GM21367 (cell line): Measurements from ENCODE around the gene BUB3.

Experiments used
- ATAC-seq: cut with Tn5 transposase; IDR thresholded peaks from one replicate; pipeline ENCODE4 v1.9.1; 2021; ENCODE audit not compliant: unreplicated experiment

The BUB3 gene

GRCh38 chr10:123140983-123141390 lies 13.2 kb upstream of the BUB3 start:
- no peak for ATAC-seq

DNA sequence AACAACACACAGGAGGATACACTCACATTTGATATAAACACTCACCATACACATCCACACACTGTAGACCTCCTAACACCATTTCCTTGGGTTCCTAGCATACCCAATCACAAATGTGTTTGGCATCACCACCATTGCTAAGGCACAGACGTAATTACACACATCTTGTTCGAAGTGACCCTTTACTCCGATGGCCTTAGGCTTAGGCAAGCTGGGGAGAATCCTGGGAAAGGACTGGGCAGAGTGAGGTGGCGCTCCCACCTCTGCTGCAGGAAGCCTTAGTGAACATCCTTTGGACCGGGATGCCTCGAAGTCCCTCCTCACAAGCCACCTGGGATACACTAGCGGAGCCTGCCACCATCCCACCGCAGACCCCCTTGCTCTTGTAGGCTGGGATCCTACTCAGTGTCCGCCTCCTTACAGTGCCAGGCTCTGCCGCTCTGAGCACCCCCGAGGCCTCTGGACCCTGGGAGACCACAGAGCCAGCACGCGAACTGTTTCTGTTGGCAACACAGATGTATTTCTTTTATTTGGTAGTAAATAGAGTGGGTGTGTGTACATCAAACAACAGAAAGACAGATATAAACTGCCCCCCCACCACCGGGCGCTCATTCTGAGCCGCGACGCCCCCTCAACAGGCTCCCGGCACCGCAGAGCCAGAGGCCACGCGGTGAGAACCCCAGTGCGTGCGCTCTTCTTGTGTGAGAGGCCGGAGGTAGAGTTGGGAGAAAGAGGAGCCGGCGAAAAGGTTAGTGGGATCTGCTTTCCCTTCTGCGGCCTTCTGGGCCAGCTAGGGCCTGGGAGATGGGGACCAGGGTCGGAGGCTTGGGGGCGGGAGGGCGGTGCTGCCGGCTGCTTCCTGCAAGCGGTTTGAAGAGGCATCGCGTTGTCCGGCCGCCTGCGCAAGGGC lies 12.2 kb upstream of the BUB3 start:
- ATAC-seq = no peak

GRCh38 chr10:123142701-123143161 lies 11.5 kb upstream of the BUB3 start:
- ATAC-seq = no peak

GRCh38 chr10:123143162-123143824 lies 10.9 kb upstream of the BUB3 start:
- no peak for ATAC-seq

DNA sequence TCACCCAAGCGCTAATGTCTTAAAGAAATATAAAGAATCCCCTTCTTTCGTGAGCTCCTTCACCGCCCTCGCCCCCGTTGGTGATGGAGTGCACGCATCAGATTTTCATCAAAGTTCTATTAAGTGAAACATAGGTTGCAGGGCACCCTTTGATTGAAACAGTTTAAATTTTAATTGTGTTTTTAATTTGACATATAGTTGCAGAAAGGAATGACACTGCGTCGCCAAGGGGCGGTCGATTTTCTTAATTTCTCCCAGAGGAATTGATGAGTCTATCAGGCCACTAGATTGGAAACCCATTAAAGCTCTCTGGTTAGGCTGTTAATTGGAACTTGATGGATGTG lies 10.4 kb upstream of the BUB3 start:
- no peak for ATAC-seq

- no peak for ATAC-seq
Observed at GRCh38 chr10:123144697-123145541, 9.3 kb upstream of the BUB3 start.

- no peak for ATAC-seq
Observed at GRCh38 chr10:123145542-123146012, 8.6 kb upstream of the BUB3 start.

DNA sequence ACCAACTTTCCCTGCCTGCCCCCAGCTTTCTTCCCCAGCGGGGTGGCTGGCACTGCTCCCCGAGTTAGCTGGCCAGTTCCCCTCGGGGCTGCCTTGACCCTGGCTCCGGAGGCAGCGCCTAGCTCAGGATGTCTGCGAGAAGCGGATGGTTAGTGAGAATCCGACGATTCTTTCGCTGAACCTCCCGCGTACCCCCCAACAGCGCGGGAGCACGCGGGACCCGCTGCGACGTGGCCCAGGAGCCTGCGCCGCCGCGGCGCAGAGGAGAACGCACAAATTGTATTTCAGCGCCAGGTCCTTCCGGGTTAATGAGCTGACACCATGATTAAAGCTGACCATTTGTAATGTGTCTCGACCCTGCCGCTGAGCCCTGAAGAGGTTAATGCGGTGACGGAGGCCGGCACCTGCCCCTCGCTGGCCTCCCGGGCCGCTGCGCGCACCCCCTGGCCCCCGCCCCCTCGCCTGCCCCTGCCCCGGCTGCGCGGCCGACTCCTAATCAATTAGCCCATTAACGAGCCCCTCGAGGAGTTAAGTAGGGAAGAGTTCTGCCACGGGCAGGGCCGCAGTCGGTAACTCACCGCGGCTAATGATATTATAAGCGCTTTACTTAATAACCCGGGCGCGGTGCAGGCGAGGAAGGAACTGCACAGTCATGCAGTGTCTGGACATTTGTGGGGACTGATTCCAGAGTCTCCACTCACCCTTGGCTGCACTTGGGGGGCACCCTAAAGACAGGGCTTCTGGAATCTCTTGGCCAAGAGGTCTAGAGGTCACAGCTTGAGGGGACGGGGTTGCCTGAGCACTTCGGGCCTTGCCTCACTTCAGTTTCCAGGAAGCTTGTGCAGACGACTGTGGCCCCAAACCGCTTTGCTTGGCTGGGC lies 7.9 kb upstream of the BUB3 start:
- no peak for ATAC-seq

DNA sequence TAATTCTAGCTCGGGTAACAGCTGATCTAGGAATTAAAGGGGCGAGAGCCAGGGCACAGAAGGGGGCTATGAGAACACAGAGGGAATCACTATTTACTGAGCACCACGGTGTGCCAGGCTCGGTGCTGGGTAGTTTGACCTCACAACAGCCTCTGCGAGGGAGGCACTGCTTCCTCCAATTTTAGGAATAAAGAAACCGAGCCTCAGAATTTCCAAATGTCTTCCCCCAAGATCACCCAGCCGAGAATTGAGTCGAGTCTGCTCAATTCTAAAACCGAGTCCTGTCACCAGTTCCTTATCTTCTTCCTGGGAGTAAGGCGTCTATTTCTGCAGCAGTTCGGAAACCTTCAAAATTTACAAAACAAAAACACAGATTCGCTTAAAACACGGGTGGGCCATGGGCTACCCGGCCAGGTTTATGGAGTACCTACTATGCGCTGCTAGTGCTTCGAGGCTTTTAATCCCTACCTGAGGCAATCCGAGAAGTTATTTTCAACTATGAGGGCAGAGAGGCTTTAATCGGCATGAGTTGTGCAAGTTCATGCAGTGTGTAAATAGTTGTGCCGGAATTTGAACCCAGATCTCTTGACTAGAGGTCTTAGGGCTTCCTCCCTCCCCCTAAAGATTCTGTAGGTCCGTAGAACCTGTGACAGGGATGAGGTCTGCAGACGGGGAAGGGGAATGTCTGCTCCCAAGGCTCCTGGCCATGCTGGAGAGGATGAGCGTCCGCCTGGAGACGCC lies 7.1 kb upstream of the BUB3 start:
- ATAC-seq = no peak

DNA sequence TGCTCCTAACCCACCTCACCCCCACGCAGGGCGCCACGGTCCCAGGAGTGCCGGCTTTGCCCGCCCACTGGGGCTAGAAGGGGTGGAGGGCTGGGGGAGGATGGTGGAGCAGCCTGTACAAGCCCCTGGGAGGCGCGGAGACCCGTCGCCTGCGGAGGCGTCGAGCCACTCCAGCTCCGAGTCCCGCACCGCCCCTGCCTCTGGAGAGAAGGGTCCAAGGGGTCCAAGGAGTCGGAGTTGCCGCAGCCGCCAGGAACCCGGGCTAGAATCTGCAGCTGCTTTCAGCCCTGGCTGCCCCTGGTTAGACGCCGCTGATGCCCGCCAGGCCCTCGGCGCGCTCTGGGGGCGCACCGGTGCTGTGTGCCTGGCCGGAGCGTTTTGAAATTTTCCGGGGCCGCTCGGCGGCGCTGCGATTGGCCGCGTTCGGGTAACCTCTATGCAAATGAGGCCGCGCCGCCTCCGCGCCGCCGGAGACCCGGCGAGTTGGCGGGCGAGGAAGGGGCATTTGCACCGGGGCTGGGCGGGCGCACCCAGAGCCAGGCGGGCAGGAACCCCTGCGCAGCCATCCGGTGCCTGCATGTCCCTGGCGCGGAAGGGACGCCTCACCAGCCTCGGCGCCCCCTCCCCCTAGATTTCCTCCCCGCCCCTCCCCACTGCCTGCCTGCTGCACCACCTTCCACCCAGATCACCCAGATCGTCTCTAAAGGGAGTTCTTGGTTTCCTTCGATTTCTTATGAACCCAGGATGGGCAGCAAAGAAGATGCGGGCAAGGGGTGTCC lies 6.4 kb upstream of the BUB3 start, which contains the start of gene HMX2:
Gene HMX2 (plus strand): TSS at position 502 of the 779 bp plus-strand sequence. CDS start 243 bp downstream, at position 745.
- ATAC-seq = no peak

DNA sequence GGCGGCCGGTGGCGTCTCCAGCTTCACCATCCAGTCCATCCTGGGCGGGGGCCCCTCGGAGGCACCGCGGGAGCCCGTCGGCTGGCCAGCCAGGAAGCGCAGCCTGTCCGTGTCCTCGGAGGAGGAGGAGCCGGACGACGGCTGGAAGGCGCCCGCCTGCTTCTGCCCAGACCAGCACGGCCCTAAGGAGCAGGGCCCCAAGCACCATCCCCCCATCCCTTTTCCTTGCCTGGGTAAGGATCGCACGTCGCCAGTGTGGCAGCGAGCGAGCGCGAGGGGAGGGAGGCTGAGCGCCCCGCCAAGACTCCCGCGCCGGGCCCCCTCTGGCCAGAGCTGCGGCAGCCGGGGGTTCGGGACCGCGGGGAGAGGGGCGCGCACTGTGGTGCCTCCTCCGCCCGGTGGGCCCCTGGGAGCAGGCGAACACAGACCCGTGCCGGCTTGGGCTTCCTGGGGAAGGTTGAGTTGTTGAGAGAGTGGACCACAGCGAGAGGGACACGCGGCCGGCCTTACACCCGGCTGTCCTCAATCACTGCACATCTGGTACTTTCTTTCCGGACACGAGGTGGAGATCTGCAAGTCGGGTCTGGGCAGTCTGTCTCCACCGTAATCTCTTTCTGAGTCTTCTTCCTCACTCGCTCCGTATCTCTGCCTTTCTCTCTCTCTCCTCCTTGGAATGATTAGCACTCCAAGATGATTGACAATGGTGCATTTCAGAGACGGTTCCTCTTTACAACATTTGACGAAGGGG lies 5.6 kb upstream of the BUB3 start:
- ATAC-seq = no peak

DNA sequence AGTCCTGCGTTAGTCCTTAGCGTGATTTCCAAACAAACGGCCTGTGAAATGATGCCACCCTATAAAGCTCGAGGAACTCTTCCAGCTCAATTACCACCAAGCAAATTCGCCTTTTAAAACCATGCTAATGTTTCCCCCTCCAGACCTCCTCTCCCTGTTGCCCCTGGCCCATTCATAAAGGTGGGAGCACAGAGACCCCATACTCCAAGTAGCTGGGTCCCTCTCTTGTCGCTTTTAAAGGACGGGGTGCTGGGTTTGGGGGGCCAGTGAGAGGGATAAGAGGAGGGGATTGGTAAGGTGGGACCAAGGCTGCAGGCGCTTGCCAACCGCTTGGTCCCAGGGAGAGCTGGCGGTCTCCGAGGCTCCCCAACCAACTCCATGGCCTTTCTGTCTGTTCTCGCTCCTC lies 5.0 kb upstream of the BUB3 start:
- no peak for ATAC-seq

- ATAC-seq = no peak
Observed at GRCh38 chr10:123149568-123150270, 4.5 kb upstream of the BUB3 start.

GRCh38 chr10:123150271-123150985 lies 3.8 kb upstream of the BUB3 start:
- no peak for ATAC-seq

GRCh38 chr10:123150986-123151736 lies 3.0 kb upstream of the BUB3 start:
- no peak for ATAC-seq

DNA sequence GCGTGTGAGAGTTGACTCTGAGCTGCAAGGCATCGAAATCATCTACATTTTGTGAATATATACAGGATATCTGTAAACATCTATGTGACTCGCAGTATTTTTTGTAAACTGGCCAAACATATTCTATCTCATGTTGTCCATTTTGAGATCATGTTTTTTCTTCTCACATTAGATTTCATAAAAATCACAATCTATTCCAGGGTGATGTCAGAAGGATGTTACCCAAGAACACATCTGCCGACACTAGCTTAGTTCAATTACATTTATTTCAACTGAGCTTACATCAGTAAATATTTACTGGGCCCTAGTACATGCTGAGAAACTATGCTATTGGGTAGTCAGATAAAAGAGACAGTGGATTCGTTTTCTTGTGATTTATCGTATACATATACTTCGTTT lies 2.5 kb upstream of the BUB3 start:
- ATAC-seq = no peak
